ENCODE results near the gene CPT1B.

CPT1B gene

GRCh38 chr22:50530580-50530876, 47.7 kb downstream of the CPT1B start:
- H3K4me3 ChIP-seq (ENCODE audit: low read depth, low read length) = peak overlapping the region; percentile 100
- TF ChIP-seq CTCF (IDR thresholded peaks at IDR 0.05; ENCODE audit: insufficient read depth, low read depth, low read length, missing control alignments) = no peak
- no peak for DNase-seq (ENCODE audit: low read depth)

DNA sequence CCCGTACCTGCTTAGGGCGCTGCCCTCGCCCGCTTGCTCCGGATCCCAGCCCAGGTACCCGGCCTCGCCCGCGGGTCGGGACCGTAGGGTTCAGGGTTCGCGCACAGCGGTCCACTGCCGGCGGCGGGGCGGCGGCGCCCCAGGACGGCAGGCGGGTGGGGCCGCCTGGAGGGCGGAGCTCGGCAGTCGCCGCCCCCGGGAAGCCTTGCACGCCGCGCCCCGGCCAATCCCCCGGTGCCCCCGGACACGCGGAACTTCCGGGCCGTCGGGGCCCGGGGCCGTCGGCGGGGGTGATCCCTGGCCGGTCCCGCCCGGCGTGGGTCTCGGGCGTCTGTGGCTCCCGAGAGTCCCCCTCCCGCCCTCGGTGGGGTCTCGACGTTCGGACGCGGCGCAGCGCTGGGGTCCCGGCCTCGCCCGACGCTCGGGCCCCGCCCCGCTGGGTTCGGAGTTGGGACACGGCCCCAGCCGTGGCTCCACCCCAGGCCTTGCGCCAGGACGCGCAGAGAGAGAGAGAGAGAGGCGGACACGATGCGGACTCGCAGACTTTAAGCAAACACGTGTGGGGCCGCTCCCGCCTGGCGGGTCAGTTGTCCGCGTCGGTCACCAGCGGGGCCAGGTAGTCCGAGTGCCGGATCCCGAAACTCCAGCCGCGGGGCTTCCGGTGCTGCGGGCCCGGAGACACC, 48.2 kb downstream of the CPT1B start, which contains the start of gene TYMP:
TYMP (minus strand) TSS at position 116 of the 683 bp plus-strand sequence. CDS start 303 bp downstream, outside the sequence.
- TF ChIP-seq CTCF (IDR thresholded peaks at IDR 0.05; ENCODE audit: insufficient read depth, low read depth, low read length, missing control alignments) = no peak
- peak; percentile 93 for DNase-seq (ENCODE audit: low read depth)
- peak within 1 kb of the TSS; percentile 100 for H3K4me3 ChIP-seq (ENCODE audit: low read depth, low read length)

DNA sequence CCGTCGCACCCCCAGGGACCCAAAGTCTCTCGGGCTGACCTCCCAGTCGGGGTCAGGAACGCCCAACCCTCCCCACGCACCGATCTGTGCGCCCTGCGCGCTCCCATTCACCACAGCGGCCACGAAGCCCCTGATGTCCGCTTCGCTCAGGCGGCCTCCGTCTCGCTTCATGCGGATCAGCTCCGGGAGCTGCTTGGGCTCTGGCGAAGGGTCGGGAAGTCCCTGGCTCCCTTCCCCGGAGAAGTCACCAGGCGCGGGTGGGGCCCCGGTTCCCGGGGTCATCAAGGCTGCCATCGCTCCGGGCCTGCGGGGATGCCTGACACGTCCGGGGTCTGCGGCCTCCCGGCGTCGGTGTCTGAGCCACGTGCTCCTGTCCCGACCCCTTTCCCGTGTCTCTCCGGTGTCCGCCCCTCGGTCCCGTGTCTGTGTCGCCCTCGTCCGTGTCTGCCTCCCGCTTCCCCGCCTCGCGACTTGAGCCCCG, 48.8 kb downstream of the CPT1B start:
- peak overlapping the region; percentile 100 for H3K4me3 ChIP-seq (ENCODE audit: low read depth, low read length)
- no peak for TF ChIP-seq CTCF (IDR thresholded peaks at IDR 0.05; ENCODE audit: insufficient read depth, low read depth, low read length, missing control alignments)
- no peak for DNase-seq (ENCODE audit: low read depth)

GRCh38 chr22:50528682-50529415, 49.4 kb downstream of the CPT1B start:
- TF ChIP-seq CTCF (IDR thresholded peaks at IDR 0.05; ENCODE audit: insufficient read depth, low read depth, low read length, missing control alignments) = no peak
- DNase-seq (ENCODE audit: low read depth) = peak; percentile 44
- peak overlapping the region; percentile 100 for H3K4me3 ChIP-seq (ENCODE audit: low read depth, low read length)

GRCh38 chr22:50527921-50528681, 50.1 kb downstream of the CPT1B start:
- H3K4me3 ChIP-seq (ENCODE audit: low read depth, low read length) = peak overlapping the region; percentile 100

More at GRCh38 chr22:50527921-50528681, 50.1 kb downstream of the CPT1B start:
- no peak for DNase-seq (ENCODE audit: low read depth)
- no peak for TF ChIP-seq CTCF (IDR thresholded peaks at IDR 0.05; ENCODE audit: insufficient read depth, low read depth, low read length, missing control alignments)
